Neural crest cell (in vitro differentiated cells): ENCODE data around the gene RBM39. TPM values are rescaled to one million over a fixed set of nuclear protein-coding genes. Genes with fewer than 3 reads are reported as not detected.

ENCODE experiments used
- DNase-seq: peaks from one replicate; pipeline ENCODE4 v3.0.0; 2021; ENCODE audit warnings: low read depth, mixed read lengths, low spot score
- H3K27ac Mint-ChIP-seq: one replicate; pipeline ENCODE4 v1.8.0; 2021; ENCODE audit warnings: mild to moderate bottlenecking, mixed read lengths; ENCODE audit not compliant: unreplicated experiment
- H3K27me3 Mint-ChIP-seq: 2 replicates; pipeline ENCODE4 v1.8.0; 2021; ENCODE audit warnings: low read depth, mild to moderate bottlenecking, mixed read lengths
- H3K36me3 Mint-ChIP-seq: 2 replicates; pipeline ENCODE4 v1.8.0; 2021; ENCODE audit warnings: low read depth, mild to moderate bottlenecking, mixed read lengths
- H3K4me1 Mint-ChIP-seq: 2 replicates; pipeline ENCODE4 v1.8.0; 2021; ENCODE audit warnings: mixed read lengths
- H3K4me3 Mint-ChIP-seq: one replicate; pipeline ENCODE4 v1.8.0; 2021; ENCODE audit warnings: mild to moderate bottlenecking, mixed read lengths
- H3K9me3 Mint-ChIP-seq: 2 replicates; pipeline ENCODE4 v1.8.0; 2021; ENCODE audit warnings: mixed read lengths
- total RNA-seq: library from RNA; stranded (reverse); gene quantifications from 2 replicates; pipeline ENCODE4 v1.2.1, GENCODE V29; 2021
- TF ChIP-seq, protein P1 (sequence below): fragments of 200-600 bp; sonication (generic); conservative IDR thresholded peaks from 2 replicates; pipeline ENCODE4 v1.5.0; 2021; ENCODE audit warnings: antibody characterized with exemption, mild to moderate bottlenecking

RBM39 gene
- total RNA-seq, 1 donor from 2014 or later: 333 TPM

DNA sequence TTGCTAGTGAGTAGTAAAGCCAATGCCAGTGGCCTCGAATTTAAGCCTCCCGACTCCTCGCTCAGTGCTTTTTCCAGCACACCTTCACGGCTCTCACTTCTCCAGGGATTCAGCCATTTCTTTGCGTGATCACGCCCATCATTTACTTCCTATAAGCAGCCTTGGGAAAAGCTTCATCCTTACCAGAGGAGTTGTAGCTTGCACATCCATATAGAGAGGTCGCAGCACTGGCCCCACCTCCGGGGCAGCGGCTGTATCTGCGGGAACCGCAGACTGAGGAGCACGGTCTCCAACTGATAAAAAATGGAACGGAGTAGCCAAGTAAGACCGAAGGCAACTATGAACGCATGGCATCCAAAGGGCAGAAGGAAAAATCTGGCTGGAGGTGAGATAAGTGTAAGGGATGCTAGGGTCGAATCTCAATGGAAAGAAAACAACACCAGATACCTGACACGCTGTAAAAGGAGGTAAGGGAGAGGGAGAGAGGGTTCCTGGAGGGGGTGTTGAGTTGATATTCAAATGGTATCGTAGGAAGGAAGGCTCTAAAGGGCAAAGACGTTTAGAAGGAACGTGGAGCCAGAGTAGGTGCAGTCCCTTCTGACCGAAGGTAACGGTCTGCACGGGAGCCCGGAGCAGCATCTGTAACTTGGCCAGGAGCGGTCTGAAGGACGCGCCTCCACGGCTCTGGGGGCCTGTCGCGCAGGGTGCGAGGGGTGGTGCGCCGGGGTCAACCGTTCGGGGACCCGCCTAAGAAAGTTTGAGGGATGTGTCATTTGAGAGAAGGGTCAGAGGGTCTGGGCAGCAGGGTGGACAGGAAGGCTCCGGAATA, 43.5 kb downstream of the RBM39 start:
- peak overlapping the region; percentile 69 for H3K27ac Mint-ChIP-seq
- H3K4me3 Mint-ChIP-seq: peak overlapping the region; percentile 90
- TF ChIP-seq, protein P1, sequence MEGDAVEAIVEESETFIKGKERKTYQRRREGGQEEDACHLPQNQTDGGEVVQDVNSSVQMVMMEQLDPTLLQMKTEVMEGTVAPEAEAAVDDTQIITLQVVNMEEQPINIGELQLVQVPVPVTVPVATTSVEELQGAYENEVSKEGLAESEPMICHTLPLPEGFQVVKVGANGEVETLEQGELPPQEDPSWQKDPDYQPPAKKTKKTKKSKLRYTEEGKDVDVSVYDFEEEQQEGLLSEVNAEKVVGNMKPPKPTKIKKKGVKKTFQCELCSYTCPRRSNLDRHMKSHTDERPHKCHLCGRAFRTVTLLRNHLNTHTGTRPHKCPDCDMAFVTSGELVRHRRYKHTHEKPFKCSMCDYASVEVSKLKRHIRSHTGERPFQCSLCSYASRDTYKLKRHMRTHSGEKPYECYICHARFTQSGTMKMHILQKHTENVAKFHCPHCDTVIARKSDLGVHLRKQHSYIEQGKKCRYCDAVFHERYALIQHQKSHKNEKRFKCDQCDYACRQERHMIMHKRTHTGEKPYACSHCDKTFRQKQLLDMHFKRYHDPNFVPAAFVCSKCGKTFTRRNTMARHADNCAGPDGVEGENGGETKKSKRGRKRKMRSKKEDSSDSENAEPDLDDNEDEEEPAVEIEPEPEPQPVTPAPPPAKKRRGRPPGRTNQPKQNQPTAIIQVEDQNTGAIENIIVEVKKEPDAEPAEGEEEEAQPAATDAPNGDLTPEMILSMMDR: no peak
- H3K9me3 Mint-ChIP-seq: no peaks in the 10 kb centered on the region
- H3K4me1 Mint-ChIP-seq: peaks cover 32% of the 10 kb centered on the region
- peaks cover 9% of the 10 kb centered on the region for H3K36me3 Mint-ChIP-seq
- no peak for DNase-seq
- H3K27me3 Mint-ChIP-seq: peaks cover 5% of the 10 kb centered on the region

DNA sequence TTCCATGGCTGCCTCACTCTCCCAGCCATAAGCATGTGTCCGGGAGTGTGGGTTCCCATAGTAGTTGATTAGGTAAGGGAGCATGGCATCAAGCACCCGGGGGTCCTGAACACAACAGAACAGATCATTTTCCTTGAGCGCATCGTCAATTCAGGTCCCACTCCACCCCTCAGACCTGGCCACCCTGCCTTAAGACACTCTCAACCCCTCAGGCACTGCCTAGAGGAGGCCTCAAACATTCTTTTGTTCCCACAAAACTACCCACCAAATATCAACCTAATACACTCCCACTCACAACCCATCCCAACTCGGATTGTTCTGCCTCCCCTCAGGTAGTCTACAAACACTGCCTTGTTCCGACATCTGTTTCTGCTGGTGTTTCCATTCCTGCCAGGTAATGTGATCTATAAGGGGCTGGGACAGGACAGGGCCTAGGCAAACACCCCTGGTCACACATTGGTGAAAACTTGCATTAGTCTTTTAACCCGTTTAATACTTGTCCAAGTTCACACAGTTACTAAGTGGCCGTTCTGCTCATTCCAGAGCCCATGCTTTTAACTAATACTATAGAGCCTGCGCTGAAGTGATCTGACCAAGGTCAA, 44.3 kb downstream of the RBM39 start:
- Mint-ChIP-seq H3K4me3 (peak overlapping the region; percentile 90), H3K27me3 (peaks cover 5% of the 10 kb centered on the region), H3K9me3 (no peaks in the 10 kb centered on the region), H3K4me1 (peaks cover 32% of the 10 kb centered on the region), H3K27ac (no peak overlapping the region), H3K36me3 (peaks cover 8% of the 10 kb centered on the region)
- TF ChIP-seq, protein P1: no peak
- DNase-seq: no peak

DNA sequence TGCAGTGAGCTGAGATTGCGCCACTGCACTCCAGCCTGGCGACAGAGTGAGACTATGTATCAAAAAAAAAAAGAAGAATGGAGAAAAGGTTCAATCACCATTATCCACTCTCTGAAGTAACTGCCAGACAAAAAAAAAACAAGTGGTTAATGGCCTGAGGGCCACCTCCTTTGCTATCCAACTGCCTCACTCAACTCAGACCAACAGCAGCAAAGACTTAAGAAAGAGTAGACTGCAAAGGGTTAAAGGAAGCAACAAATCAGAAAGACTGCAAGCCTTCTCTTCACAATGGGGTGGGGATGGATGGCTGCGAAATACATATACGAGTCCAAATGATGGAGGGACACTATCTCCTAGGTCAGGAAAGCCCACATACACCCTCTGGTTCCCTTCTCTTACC, 46.1 kb downstream of the RBM39 start:
- peaks cover 5% of the 10 kb centered on the region for H3K27me3 Mint-ChIP-seq
- peaks cover 31% of the 10 kb centered on the region for H3K4me1 Mint-ChIP-seq
- peak overlapping the region; percentile 76 for H3K4me3 Mint-ChIP-seq
- no peaks in the 10 kb centered on the region for H3K9me3 Mint-ChIP-seq
- DNase-seq: no peak
- TF ChIP-seq, protein P1: no peak
- H3K36me3 Mint-ChIP-seq: peaks cover 8% of the 10 kb centered on the region
- no peak overlapping the region for H3K27ac Mint-ChIP-seq

DNA sequence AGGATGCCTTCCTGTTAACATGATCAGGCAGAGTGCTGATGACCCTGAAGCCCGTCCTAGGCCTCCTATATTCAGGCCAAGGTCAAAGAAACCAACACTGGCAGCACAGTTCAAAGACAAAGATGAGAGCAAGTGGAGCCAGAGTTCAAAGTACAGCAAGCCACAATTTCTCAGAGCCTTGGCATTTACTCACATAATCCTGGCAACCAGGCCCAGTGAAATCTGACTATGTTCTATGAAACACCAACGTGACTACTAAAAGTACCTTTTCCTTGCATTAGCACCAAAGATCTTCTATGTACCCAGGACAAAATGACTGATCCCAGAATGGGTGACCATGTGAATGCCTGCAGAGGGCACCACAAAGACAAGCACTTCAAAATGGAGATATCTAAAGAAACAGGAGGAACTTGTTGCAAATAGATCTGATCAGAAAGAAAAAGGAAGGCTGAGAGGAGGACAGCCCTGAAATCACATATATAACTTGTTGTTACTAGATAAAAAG, 46.8 kb downstream of the RBM39 start:
- no peak for DNase-seq
- H3K4me1 Mint-ChIP-seq: peaks cover 24% of the 10 kb centered on the region
- H3K4me3 Mint-ChIP-seq: peak overlapping the region; percentile 64
- TF ChIP-seq, protein P1: no peak
- H3K27ac Mint-ChIP-seq: no peak overlapping the region
- H3K27me3 Mint-ChIP-seq: peaks cover 5% of the 10 kb centered on the region
- no peaks in the 10 kb centered on the region for H3K9me3 Mint-ChIP-seq
- H3K36me3 Mint-ChIP-seq: peaks cover 8% of the 10 kb centered on the region

DNA sequence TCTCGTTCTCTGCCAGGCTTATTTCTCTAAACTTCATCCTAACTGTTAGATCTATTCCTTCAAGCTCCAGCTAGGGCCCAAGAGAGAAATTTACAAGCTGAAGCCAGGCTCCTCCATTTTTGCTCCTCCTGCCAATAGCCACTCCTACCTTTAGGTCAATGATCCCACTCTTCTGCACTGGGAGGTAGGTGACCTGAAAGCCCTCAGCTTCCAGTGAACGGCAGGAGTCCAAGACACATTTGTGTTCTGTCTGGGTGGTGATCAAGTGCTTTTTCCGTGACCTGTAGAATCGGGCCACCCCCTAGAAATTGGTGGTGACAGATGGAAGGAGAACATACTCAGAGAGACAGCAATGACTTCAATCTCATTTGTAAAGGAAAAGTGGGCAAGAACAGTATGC, 51.8 kb downstream of the RBM39 start:
- no peak for DNase-seq
- peaks cover 6% of the 10 kb centered on the region for H3K9me3 Mint-ChIP-seq
- no peak overlapping the region for H3K4me3 Mint-ChIP-seq
- no peaks in the 10 kb centered on the region for H3K27me3 Mint-ChIP-seq
- H3K36me3 Mint-ChIP-seq: peaks cover 17% of the 10 kb centered on the region
- TF ChIP-seq, protein P1: no peak
- H3K27ac Mint-ChIP-seq: no peak overlapping the region
- no peaks in the 10 kb centered on the region for H3K4me1 Mint-ChIP-seq
